Breast epithelium (tissue), 3 donors: ENCODE data around the gene ATXN1.

Experiments used
- POLR2A ChIP-seq: fragments of 450-650 bp; IDR thresholded peaks from one replicate; pipeline ENCODE4 v1.6.1; 2016; ENCODE audit warnings: antibody characterized with exemption, mild to moderate bottlenecking, moderate library complexity
- TF ChIP-seq, protein P1 (sequence below), 3 donors: fragments of 450-650 bp; IDR thresholded peaks; one replicate each; pipeline ENCODE4 v1.5.1; 2016 to 2017; ENCODE audit warnings: antibody characterized with exemption in 3 of 3, mild to moderate bottlenecking in 3 of 3, moderate library complexity in 3 of 3

GRCh38 chr6:16782278-16782677 is 21.0 kb upstream of the ATXN1 start:
- TF ChIP-seq, protein P1, sequence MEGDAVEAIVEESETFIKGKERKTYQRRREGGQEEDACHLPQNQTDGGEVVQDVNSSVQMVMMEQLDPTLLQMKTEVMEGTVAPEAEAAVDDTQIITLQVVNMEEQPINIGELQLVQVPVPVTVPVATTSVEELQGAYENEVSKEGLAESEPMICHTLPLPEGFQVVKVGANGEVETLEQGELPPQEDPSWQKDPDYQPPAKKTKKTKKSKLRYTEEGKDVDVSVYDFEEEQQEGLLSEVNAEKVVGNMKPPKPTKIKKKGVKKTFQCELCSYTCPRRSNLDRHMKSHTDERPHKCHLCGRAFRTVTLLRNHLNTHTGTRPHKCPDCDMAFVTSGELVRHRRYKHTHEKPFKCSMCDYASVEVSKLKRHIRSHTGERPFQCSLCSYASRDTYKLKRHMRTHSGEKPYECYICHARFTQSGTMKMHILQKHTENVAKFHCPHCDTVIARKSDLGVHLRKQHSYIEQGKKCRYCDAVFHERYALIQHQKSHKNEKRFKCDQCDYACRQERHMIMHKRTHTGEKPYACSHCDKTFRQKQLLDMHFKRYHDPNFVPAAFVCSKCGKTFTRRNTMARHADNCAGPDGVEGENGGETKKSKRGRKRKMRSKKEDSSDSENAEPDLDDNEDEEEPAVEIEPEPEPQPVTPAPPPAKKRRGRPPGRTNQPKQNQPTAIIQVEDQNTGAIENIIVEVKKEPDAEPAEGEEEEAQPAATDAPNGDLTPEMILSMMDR (IDR thresholded peaks at IDR 0.05), result no peak
- TF ChIP-seq POLR2A, result no peak
